ENCODE results near the gene LAMC1. TPM values are rescaled to one million over a fixed set of nuclear protein-coding genes. Genes with fewer than 3 reads are reported as not detected.

The LAMC1 gene
- total and polyA plus RNA-seq, 10 of the 15 experiments (the other 5 are each of a cell fraction or from before 2014, with no cell fraction given), result 4.6 to 51.4 (median 25.6) TPM

- H3K4me1 ChIP-seq (ENCODE audit: control insufficient read depth, insufficient read depth, low read length), result no peaks in the 10 kb centered on the region
- RAD21 ChIA-PET (ENCODE audit: unreplicated experiment), result interaction anchor here (1.0 kb wide), 1 partner anchor 49 kb away, joined by 3 read pairs; no protein-coding TSS in a partner anchor
- no peak for TF ChIP-seq ASH2L (IDR thresholded peaks at IDR 0.05; ENCODE audit: borderline replicate concordance, low read depth)
- no peak for TF ChIP-seq ZNF384 (IDR thresholded peaks at IDR 0.05; ENCODE audit: borderline replicate concordance, low read depth, low read length)
- TF ChIP-seq ATF7 (IDR thresholded peaks at IDR 0.05; ENCODE audit: low read depth), result no peak
- no peak overlapping the region for H3K9ac ChIP-seq (ENCODE audit: control insufficient read depth, insufficient read depth, low read length)
- H3K27me3 ChIP-seq (replicated peaks in 1 of 2; ENCODE audit: control insufficient read depth in 2 of 2, insufficient read depth in 2 of 2, low read length in 1 of 2), result no peaks in the 10 kb centered on the region
- DNase-seq (ENCODE audit: low read depth, low spot score), result no peak
- no peaks in the 10 kb centered on the region for H3K36me3 ChIP-seq (ENCODE audit: control insufficient read depth in 2 of 2, insufficient read depth in 2 of 2, low read length in 1 of 2)
- ATAC-seq, result no peak
- no peak overlapping the region for H3K4me2 ChIP-seq (ENCODE audit: control insufficient read depth, insufficient read depth)
- intact Hi-C loops (cut with micrococcal nuclease; ENCODE audit: unreplicated experiment), result no loop called here
- H3K9me3 ChIP-seq (replicated peaks; ENCODE audit: control insufficient read depth, insufficient read depth, low read length), result no peaks in the 10 kb centered on the region; the same call in 2 of the 3 replicates
- in situ Hi-C loops (cut with MboI), result no loop called here
- no TSS peak for BruUV-seq (replicated peaks)
- SMC1A ChIA-PET (ENCODE audit: uncharacterized antibody, unreplicated experiment), result no interaction called here
- H2AFZ ChIP-seq (ENCODE audit: control insufficient read depth, low read depth, low read length), result no peak overlapping the region
- no peaks in the 10 kb centered on the region for H3K79me2 ChIP-seq (ENCODE audit: control insufficient read depth, insufficient read depth, low read length)
- H3K27ac ChIP-seq (ENCODE audit: control insufficient read depth, insufficient read depth), result no peak overlapping the region
- H3K4me3 ChIP-seq, result no peak overlapping the region
- FAIRE-seq, result no peak
- POLR2A ChIA-PET, result no interaction called here
- 56% methylated on average over 4 of the region's 4 CpGs for WGBS (ENCODE audit: insufficient coverage, insufficient replicate concordance, low lambda C conversion rate, missing lambda C conversion rate)
- CTCF ChIA-PET, result no interaction called here
- no peaks in the 10 kb centered on the region for H4K20me1 ChIP-seq (ENCODE audit: control insufficient read depth, insufficient read depth)
Observed at GRCh38 chr1:183011859-183012258, 11.4 kb upstream of the LAMC1 start.

GRCh38 chr1:183012301-183012994 is 10.8 kb upstream of the LAMC1 start:
- BruUV-seq (replicated peaks), result no TSS peak
- no peaks in the 10 kb centered on the region for H3K79me2 ChIP-seq (ENCODE audit: control insufficient read depth, insufficient read depth, low read length)
- no peak overlapping the region for H3K9ac ChIP-seq (ENCODE audit: control insufficient read depth, insufficient read depth, low read length)
- H3K4me1 ChIP-seq (ENCODE audit: control insufficient read depth, insufficient read depth, low read length), result no peaks in the 10 kb centered on the region
- ChIA-PET SMC1A (ENCODE audit: uncharacterized antibody, unreplicated experiment) (no interaction called here), CTCF (no interaction called here), POLR2A (no interaction called here), RAD21 (ENCODE audit: unreplicated experiment) (interaction anchor here (1.0 kb wide), 1 partner anchor 50 kb away, joined by 3 read pairs; no protein-coding TSS in a partner anchor)
- FAIRE-seq (no peak), DNase-seq (ENCODE audit: low read depth, low spot score) (no peak), ATAC-seq (no peak)
- no peak overlapping the region for H3K4me3 ChIP-seq
- in situ Hi-C loops (cut with MboI), result no loop called here
- no peaks in the 10 kb centered on the region for H3K27me3 ChIP-seq (replicated peaks in 1 of 2; ENCODE audit: control insufficient read depth in 2 of 2, insufficient read depth in 2 of 2, low read length in 1 of 2)
- H3K27ac ChIP-seq (ENCODE audit: control insufficient read depth, insufficient read depth), result no peak overlapping the region
- H3K4me2 ChIP-seq (ENCODE audit: control insufficient read depth, insufficient read depth), result no peak overlapping the region
- H4K20me1 ChIP-seq (ENCODE audit: control insufficient read depth, insufficient read depth), result no peaks in the 10 kb centered on the region
- no peaks in the 10 kb centered on the region; the same call in 2 of the 3 replicates for H3K9me3 ChIP-seq (replicated peaks; ENCODE audit: control insufficient read depth, insufficient read depth, low read length)
- intact Hi-C loops (cut with micrococcal nuclease; ENCODE audit: unreplicated experiment), result no loop called here
- WGBS (ENCODE audit: insufficient coverage, insufficient replicate concordance, low lambda C conversion rate, missing lambda C conversion rate), result 44% methylated on average over 6 of the region's 6 CpGs
- H3K36me3 ChIP-seq (ENCODE audit: control insufficient read depth in 2 of 2, insufficient read depth in 2 of 2, low read length in 1 of 2), result no peaks in the 10 kb centered on the region
- no peak overlapping the region for H2AFZ ChIP-seq (ENCODE audit: control insufficient read depth, low read depth, low read length)
- TF ChIP-seq HDAC6 (IDR thresholded peaks at IDR 0.05; ENCODE audit: unreplicated experiment) (no peak), MXI1 (IDR thresholded peaks at IDR 0.05; ENCODE audit: low read depth, low read length) (no peak), POLR2AphosphoS2 (IDR thresholded peaks at IDR 0.05; ENCODE audit: low read depth, low read length) (no peak), BACH1 (IDR thresholded peaks at IDR 0.05; ENCODE audit: borderline replicate concordance) (no peak), E2F8 (IDR thresholded peaks at IDR 0.05; ENCODE audit: low read depth, partially characterized antibody) (no peak), IRF5 (IDR thresholded peaks at IDR 0.05; ENCODE audit: borderline replicate concordance) (no peak), JUNB (IDR thresholded peaks at IDR 0.05) (no peak), CEBPB (IDR thresholded peaks at IDR 0.05; ENCODE audit: borderline replicate concordance in 1 of 2, low read depth in 2 of 2, low read length in 2 of 2) (no peak), RAD51 (IDR thresholded peaks at IDR 0.05) (no peak)
